Choroid plexus epithelial cell (primary cell): ENCODE data around the gene TMC7.

Experiments used
- DNase-seq: peaks from one replicate; pipeline ENCODE4 v3.0.0-alpha.2; 2010; ENCODE audit warnings: low read depth
- H3K4me3 ChIP-seq: 2 replicates; pipeline ENCODE4 v1.5.1; 2011; ENCODE audit warnings: low read depth, mild to moderate bottlenecking, control low read depth, low read length, moderate library complexity
- CTCF ChIP-seq: conservative IDR thresholded peaks from 2 replicates; pipeline ENCODE4 v1.5.1; 2011; ENCODE audit warnings: low read depth, mild to moderate bottlenecking, control low read depth, inconsistent platforms, low read length, moderate library complexity

Gene TMC7

DNA sequence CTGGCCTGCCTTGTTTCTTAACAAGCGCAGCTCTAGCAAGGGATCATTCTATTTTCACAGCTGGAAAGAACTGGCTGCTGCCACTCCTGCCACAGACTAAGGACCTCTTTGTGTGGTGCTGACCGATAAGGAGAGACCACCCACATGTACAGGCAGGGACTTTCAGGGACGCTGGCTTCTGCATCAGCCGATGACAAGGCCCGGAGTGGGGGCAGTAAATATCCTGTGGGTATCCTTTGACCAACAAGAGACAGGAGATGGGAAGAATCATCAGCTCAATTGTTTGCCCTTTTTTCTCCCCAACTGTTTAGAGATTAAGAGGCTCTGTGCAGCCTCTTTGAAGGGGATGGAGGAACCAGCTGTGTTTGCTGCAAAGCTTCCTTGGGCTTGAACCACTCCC, 120.9 kb downstream of the TMC7 start:
- H3K4me3 ChIP-seq: no peak overlapping the region
- TF ChIP-seq CTCF: no peak
- DNase-seq: no peak

GRCh38 chr16:19105131-19105530, 121.4 kb downstream of the TMC7 start:
- no peak for DNase-seq
- H3K4me3 ChIP-seq: no peak overlapping the region
- no peak for TF ChIP-seq CTCF

DNA sequence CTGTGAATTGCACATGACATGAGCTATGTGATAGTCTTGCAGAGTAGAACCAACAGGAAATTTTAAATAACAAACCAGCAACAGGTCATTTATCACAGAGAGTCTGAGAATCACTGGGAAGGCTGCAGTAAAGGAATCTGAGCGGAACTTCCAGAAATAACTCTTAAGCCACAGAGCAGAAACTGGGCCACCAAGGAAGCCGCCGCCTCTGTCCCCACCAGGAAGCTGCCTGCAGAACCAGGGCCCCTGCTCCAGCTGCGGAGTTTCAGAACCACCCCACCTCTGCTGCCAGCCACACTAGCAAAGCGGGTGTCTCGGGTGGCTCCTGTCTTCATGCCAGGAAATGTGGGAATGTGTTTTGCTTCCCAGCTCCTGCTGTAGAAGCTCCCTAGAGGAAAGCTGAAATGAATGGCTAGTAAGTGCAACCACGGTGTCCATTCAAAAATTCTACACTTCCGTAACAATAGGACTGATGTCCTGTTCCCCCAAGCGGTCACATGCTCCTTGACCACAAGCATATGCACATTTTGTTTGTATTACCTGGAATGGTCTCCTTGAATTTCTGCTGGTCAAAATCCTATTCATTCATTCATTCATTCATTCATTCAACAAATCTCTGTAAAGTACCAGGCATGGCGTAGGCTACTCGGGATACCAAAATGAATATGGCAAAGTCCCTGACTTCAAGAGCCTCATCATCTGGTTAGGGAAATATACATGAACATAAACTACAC, 122.3 kb downstream of the TMC7 start:
- no peak overlapping the region for H3K4me3 ChIP-seq
- no peak for DNase-seq
- no peak for TF ChIP-seq CTCF

DNA sequence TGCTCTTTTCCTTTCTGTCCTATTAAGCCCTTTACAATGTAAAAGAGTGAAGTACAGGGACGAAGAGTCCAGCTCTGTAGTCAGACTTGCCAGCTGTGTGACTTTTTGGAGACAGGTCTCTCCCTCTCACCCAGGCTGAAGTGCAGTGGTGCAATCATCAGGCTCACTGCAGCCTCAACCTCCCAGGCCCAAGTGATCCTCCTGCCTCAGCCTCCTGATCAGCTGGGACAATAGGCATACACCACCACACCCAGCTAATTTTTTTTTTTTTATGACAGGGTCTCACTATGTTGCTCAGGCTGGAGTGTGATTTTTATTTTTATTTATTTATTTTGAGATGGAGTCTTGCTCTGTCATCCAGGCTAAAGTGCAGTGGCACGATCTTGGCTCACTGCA, 122.9 kb downstream of the TMC7 start:
- no peak overlapping the region for H3K4me3 ChIP-seq
- DNase-seq: no peak
- no peak for TF ChIP-seq CTCF

DNA sequence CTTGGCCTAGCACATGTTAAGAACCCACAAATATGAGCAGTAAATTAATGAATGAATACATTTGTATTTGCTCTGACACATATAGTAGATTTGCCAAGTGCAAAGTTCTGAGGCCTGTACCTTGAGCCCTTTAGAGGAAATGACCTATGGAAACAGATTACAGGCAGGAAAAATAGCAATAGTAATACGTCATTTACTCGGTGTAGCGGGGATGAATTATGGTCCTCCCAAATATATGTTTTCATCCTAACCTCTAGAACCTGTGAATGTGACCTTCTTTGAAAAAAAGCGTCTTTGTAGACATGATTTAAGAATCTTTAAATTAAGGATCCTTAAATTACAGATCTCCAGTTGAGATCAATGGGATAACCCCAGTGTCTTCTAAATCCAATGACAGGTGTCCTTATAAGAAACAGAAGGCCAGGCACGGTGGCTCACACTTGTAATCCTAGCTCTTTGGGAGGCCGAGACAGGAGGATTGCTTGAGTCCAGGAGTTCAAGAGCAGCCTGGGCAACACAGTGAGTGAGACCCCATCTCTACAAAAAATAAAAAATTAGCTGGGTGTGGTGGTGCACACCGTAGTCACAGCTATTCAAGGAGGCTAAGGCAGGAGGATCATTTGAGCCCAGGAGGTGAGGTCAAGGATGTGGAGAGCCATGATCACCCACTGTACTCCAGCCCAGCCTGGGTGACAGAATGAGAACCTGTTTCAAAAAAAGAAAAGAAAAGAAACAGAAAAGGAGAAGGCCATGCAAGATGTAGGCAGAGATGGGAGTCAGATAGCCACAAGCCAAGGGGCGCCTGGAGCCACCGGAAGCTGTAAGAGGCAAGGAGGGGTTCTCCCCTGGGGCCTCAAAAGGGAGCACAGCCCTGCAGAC, 124.9 kb downstream of the TMC7 start:
- DNase-seq: no peak
- no peak overlapping the region for H3K4me3 ChIP-seq
- no peak for TF ChIP-seq CTCF

DNA sequence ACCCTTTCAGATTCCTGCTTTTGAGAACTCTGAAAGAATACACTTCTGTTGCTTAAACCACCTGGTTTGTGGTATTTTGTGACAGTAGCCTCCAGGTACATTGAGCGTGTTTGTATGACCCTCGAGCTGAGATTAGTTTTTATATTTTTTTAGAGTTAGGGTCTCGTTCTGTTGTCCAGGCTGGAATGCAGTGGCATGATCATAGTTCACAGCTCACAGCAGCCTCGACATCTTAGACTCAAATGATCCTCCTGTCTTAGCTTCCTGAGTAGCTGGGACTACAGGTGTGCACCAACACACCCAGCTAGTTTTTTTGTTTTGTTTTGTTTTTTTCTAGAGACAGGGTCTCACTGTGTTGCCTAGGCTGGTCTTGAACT, 125.5 kb downstream of the TMC7 start:
- DNase-seq: no peak
- no peak overlapping the region for H3K4me3 ChIP-seq
- no peak for TF ChIP-seq CTCF
